GM12891 (cell line): ENCODE results near the gene TNS3.

ENCODE experiments used
- POLR2A ChIP-seq: IDR thresholded peaks from 2 replicates; pipeline ENCODE4 v1.6.1; 2011; ENCODE audit warnings: low read depth, low read length, control low read depth
- POLR2AphosphoS5 ChIP-seq: IDR thresholded peaks from 2 replicates; pipeline ENCODE4 v1.6.1; 2011; ENCODE audit warnings: low read depth, low read length, control low read depth
- SPI1 ChIP-seq: IDR thresholded peaks from 2 replicates; pipeline ENCODE4 v1.6.1; 2011; ENCODE audit warnings: low read depth, low read length, control low read depth

GRCh38 chr7:47490501-47491265 lies 91.2 kb downstream of the TNS3 start:
- TF ChIP-seq POLR2A = no peak
- TF ChIP-seq POLR2AphosphoS5 = no peak
- TF ChIP-seq SPI1 = no peak
